Mesothelial cell of epicardium (in vitro differentiated cells): ENCODE data around the gene GATB. TPM values are rescaled to one million over a fixed set of nuclear protein-coding genes. Genes with fewer than 3 reads are reported as not detected.

ENCODE experiments used
- DNase-seq, 2 experiments: peaks; one replicate each; pipeline ENCODE4 v3.0.0; 2021; ENCODE audit warnings: low spot score in 2 of 2; ENCODE audit not compliant: unreplicated experiment in 2 of 2
- H3K27ac Mint-ChIP-seq: 2 replicates; pipeline ENCODE4 v1.8.0; 2021; ENCODE audit warnings: mixed read lengths
- H3K27me3 Mint-ChIP-seq: 2 replicates; pipeline ENCODE4 v1.8.0; 2021; ENCODE audit warnings: low read depth, mixed read lengths
- H3K36me3 Mint-ChIP-seq: 2 replicates; pipeline ENCODE4 v1.8.0; 2021; ENCODE audit warnings: mixed read lengths
- H3K4me1 Mint-ChIP-seq: 2 replicates; pipeline ENCODE4 v1.8.0; 2021; ENCODE audit warnings: mixed read lengths
- H3K4me3 Mint-ChIP-seq: 2 replicates; pipeline ENCODE4 v1.8.0; 2021; ENCODE audit warnings: mild to moderate bottlenecking, moderate library complexity, mixed read lengths
- H3K9me3 Mint-ChIP-seq: 2 replicates; pipeline ENCODE4 v1.8.0; 2021; ENCODE audit warnings: mixed read lengths
- total RNA-seq: library from RNA; stranded (reverse); gene quantifications from 3 replicates; pipeline ENCODE4 v1.2.1, GENCODE V29; 2021
- TF ChIP-seq, protein P1 (sequence below): fragments of 200-600 bp; sonication (generic); IDR thresholded peaks from one replicate; pipeline ENCODE4 v1.5.0; 2021; ENCODE audit warnings: antibody characterized with exemption; ENCODE audit not compliant: unreplicated experiment

Gene GATB
- total RNA-seq, 1 donor from 2014 or later = 24.5 TPM

DNA sequence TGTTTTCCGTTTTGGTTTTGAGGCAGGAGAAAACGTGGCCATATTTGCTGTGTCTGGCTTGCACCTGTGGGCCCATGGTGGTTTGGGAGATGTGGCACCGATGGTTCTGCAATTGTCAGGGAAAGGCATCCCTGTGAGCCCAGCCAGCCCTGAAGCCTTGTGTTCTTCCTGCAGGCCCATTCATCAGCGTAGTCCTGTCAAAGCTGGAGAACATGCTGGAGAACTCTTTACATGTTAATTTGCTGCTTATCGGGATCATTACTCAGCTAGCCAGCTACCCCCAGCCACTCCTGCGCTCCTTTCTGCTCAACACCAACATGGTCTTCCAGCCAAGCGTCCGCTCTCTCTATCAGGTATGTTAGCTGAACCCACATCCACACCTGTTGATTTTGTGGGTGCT is 104.7 kb downstream of the GATB start:
- TF ChIP-seq, protein P1, sequence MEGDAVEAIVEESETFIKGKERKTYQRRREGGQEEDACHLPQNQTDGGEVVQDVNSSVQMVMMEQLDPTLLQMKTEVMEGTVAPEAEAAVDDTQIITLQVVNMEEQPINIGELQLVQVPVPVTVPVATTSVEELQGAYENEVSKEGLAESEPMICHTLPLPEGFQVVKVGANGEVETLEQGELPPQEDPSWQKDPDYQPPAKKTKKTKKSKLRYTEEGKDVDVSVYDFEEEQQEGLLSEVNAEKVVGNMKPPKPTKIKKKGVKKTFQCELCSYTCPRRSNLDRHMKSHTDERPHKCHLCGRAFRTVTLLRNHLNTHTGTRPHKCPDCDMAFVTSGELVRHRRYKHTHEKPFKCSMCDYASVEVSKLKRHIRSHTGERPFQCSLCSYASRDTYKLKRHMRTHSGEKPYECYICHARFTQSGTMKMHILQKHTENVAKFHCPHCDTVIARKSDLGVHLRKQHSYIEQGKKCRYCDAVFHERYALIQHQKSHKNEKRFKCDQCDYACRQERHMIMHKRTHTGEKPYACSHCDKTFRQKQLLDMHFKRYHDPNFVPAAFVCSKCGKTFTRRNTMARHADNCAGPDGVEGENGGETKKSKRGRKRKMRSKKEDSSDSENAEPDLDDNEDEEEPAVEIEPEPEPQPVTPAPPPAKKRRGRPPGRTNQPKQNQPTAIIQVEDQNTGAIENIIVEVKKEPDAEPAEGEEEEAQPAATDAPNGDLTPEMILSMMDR = no peak
- Mint-ChIP-seq H3K27me3 (peaks cover 7% of the 10 kb centered on the region), H3K4me3 (no peak overlapping the region), H3K27ac (no peak overlapping the region), H3K4me1 (peaks cover 30% of the 10 kb centered on the region), H3K9me3 (no peaks in the 10 kb centered on the region), H3K36me3 (peaks cover 10% of the 10 kb centered on the region)
- no peak for DNase-seq

DNA sequence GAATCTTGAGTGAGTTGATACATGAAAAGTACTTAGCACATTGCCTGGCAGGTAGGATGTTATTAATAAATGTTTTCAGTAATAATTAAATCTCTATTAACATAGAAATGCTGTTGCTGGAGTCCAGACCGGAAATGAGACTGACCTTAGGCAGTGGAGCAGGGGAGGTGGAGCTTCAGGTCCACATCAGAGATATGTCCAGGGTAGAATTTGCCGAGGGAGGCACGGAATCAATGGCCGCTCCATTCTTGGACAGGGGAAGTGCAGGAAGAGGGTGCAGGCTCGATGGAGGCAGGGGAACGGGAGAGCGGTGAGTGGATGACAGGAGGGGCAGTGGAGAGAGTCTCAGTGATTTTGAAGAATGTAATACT is 107.3 kb downstream of the GATB start:
- TF ChIP-seq, protein P1 = no peak
- Mint-ChIP-seq H3K4me3 (no peak overlapping the region), H3K27ac (no peak overlapping the region), H3K9me3 (no peaks in the 10 kb centered on the region), H3K4me1 (peaks cover 21% of the 10 kb centered on the region), H3K36me3 (peaks cover 10% of the 10 kb centered on the region), H3K27me3 (no peaks in the 10 kb centered on the region)
- no peak for DNase-seq

DNA sequence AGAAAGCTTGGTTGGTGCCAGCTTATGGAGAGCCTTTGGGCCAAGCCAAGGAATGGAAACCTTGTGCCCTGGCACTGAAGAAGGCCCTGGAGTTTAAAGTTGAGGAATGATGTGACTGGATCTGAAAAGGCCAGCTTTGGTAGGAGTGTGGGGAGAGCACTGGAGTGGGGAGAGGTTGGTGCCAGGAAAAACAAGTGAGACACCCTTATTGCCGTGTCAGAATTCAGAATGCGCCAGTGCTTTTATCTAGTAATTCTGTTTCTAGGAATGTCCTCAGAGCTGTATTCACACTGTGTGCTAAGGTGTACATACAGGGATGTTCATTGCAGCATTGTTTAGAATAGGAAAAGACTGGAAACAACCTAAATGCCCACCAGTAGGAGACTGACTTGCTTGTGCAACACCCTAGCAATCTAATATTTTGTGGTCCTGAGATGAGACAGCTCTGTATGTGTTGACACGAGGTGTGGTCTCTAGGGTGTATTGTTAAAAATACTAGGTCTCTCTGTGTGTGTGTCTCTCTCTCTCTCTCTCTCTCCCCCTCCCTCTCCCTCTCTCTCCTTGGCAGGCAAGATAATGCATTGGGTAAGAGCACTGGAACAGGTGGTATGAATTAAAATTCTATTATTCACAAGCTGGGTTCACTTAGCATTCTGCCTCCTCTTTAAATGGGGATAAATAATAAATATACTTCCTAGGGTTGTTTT is 107.8 kb downstream of the GATB start:
- no peak for DNase-seq
- Mint-ChIP-seq H3K27ac (no peak overlapping the region), H3K4me1 (peaks cover 21% of the 10 kb centered on the region), H3K36me3 (peaks cover 8% of the 10 kb centered on the region), H3K4me3 (no peak overlapping the region), H3K27me3 (no peaks in the 10 kb centered on the region), H3K9me3 (no peaks in the 10 kb centered on the region)
- TF ChIP-seq, protein P1 = no peak

DNA sequence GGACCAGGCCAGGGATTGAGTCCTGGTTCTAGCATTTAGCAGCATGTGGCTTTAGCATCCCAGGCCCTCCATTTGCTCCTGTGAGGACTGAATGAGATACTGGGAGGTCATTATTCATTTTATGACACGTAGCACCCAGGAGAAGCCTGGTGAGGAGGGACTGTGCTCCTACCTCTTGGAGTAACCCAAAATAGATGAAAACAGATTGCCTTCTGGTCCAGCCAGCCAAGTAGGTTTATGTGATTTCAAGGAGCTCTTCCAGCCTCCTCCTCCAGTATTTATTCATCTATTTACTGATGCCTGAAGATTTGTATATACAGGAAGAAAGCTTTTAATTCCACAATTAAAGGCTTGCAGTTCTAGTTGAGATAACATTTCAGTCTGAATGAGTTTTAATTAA is 109.3 kb downstream of the GATB start:
- H3K4me3 Mint-ChIP-seq = no peak overlapping the region
- no peak for DNase-seq
- no peak overlapping the region for H3K27ac Mint-ChIP-seq
- H3K9me3 Mint-ChIP-seq = no peaks in the 10 kb centered on the region
- TF ChIP-seq, protein P1 = no peak
- peaks cover 17% of the 10 kb centered on the region for H3K4me1 Mint-ChIP-seq
- H3K36me3 Mint-ChIP-seq = peaks cover 2% of the 10 kb centered on the region
- H3K27me3 Mint-ChIP-seq = no peaks in the 10 kb centered on the region

DNA sequence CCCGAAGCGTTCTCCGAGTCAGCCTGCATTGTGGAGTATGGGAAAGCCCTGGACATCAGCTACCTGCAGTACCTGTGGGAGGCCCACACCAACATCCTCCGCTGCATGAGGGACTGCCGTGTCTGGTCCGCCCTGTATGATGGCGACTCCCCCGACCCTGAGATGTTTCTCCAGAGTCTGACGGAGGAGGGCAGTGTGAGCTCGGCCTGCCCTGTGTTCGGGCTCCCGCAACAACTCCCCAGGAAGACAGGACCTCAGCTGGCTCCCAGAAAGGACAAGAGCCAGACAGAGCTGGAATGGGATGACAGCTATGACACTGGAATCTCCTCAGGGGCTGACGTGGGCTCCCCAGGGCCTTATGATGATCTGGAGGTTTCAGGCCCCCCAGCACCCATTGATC is 111.3 kb downstream of the GATB start:
- Mint-ChIP-seq H3K9me3 (no peaks in the 10 kb centered on the region), H3K36me3 (peaks cover 2% of the 10 kb centered on the region), H3K27ac (no peak overlapping the region)

More for the DNA sequence above, 111.3 kb downstream of the GATB start:
- Mint-ChIP-seq H3K27me3 (peaks cover 4% of the 10 kb centered on the region), H3K4me1 (peaks cover 11% of the 10 kb centered on the region), H3K4me3 (no peak overlapping the region)
- TF ChIP-seq, protein P1 = no peak
- DNase-seq = no peak
